Measurements from ENCODE around the gene OMD. TPM values are rescaled to one million over a fixed set of nuclear protein-coding genes. Genes with fewer than 3 reads are reported as not detected.
"Not testable (repeated sequence)": the region's sequence is repeated elsewhere in the genome, so short reads cannot be mapped to it uniquely, and the experiment has no call there.

OMD gene
- polyA plus RNA-seq (2013, experiment 1 of 2; ENCODE audit: insufficient read length): 0.05 TPM
- polyA plus RNA-seq (2013, experiment 2 of 2; ENCODE audit: insufficient read length): 0.16 TPM

GRCh38 chr9:92424340-92424739, at the start of gene OMD:
OMD (minus strand) TSS chr9:92424471; CDS start chr9:92417558, 6,913 bp downstream.
- no peak for DNase-seq

- DNase-seq: peak; percentile 58
Observed at GRCh38 chr9:92468206-92468605, 43.9 kb upstream of the OMD start.

GRCh38 chr9:92467511-92467910, 43.2 kb upstream of the OMD start:
- no peak for DNase-seq

GRCh38 chr9:92467041-92467440, 42.8 kb upstream of the OMD start:
- DNase-seq: no peak

GRCh38 chr9:92463984-92464383, 39.7 kb upstream of the OMD start:
- peak; percentile 97 for DNase-seq

- no peak for DNase-seq
Observed at GRCh38 chr9:92463387-92463786, 39.1 kb upstream of the OMD start.

- no peak for DNase-seq
Observed at GRCh38 chr9:92457576-92457975, 33.3 kb upstream of the OMD start.

GRCh38 chr9:92455217-92455616, 30.9 kb upstream of the OMD start:
- no peak for DNase-seq

GRCh38 chr9:92446536-92446935, 22.3 kb upstream of the OMD start:
- peak; percentile 54 for DNase-seq

- DNase-seq: no peak
Observed at GRCh38 chr9:92444841-92445240, 20.6 kb upstream of the OMD start.

GRCh38 chr9:92440751-92441046, 16.4 kb upstream of the OMD start:
- no peak for DNase-seq

- peak; percentile 19 for DNase-seq
Observed at GRCh38 chr9:92439921-92440750, 15.9 kb upstream of the OMD start.

- DNase-seq: peak; percentile 27
Observed at GRCh38 chr9:92438900-92439526, 14.7 kb upstream of the OMD start.

GRCh38 chr9:92435263-92435662, 11.0 kb upstream of the OMD start:
- DNase-seq: no peak

GRCh38 chr9:92432972-92433548, 8.8 kb upstream of the OMD start:
- DNase-seq: no peak

- no peak for DNase-seq
Observed at GRCh38 chr9:92432350-92432749, 8.1 kb upstream of the OMD start.

- no peak for DNase-seq
Observed at GRCh38 chr9:92429836-92430235, 5.6 kb upstream of the OMD start.

GRCh38 chr9:92426501-92427145, 2.4 kb upstream of the OMD start:
- DNase-seq: no peak

- DNase-seq: peak; percentile 47
Observed at GRCh38 chr9:92425474-92425873, 1.2 kb upstream of the OMD start.

- DNase-seq: no peak
Observed at GRCh38 chr9:92423612-92424011, 659 bp downstream of the OMD start.

GRCh38 chr9:92422611-92423338, 1.5 kb downstream of the OMD start:
- no peak for DNase-seq

GRCh38 chr9:92414566-92414965, 9.7 kb downstream of the OMD start:
- no peak for DNase-seq

GRCh38 chr9:92411157-92411556, 13.1 kb downstream of the OMD start:
- DNase-seq: not testable (repeated sequence)
